ENCODE measurements around the gene KIF26B.

DNA sequence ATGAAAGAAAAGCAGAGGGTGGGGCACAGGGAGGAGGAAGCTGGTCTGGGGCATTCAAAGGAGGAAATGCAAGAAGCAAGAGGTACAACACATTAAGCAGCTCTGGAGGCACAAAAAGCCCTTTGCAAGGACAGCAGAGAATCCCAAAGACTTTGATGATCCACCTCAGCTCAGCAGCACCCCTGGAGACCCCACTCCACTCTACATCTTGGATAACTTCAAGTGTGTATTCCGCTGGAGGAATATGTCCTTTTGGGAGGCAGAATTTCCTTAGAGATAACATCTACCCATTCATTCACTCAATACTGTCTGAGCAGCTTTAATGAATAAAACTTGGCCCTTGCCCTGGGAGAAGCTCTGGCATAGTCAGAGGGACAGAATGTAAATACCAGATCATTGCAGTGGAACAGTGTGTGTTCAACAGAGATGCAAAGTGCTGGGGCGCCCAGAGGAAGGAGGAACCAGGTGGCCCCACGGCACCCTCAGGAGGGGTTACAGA, 599.7 kb downstream of the KIF26B start:
- TF ChIP-seq, protein P1, sequence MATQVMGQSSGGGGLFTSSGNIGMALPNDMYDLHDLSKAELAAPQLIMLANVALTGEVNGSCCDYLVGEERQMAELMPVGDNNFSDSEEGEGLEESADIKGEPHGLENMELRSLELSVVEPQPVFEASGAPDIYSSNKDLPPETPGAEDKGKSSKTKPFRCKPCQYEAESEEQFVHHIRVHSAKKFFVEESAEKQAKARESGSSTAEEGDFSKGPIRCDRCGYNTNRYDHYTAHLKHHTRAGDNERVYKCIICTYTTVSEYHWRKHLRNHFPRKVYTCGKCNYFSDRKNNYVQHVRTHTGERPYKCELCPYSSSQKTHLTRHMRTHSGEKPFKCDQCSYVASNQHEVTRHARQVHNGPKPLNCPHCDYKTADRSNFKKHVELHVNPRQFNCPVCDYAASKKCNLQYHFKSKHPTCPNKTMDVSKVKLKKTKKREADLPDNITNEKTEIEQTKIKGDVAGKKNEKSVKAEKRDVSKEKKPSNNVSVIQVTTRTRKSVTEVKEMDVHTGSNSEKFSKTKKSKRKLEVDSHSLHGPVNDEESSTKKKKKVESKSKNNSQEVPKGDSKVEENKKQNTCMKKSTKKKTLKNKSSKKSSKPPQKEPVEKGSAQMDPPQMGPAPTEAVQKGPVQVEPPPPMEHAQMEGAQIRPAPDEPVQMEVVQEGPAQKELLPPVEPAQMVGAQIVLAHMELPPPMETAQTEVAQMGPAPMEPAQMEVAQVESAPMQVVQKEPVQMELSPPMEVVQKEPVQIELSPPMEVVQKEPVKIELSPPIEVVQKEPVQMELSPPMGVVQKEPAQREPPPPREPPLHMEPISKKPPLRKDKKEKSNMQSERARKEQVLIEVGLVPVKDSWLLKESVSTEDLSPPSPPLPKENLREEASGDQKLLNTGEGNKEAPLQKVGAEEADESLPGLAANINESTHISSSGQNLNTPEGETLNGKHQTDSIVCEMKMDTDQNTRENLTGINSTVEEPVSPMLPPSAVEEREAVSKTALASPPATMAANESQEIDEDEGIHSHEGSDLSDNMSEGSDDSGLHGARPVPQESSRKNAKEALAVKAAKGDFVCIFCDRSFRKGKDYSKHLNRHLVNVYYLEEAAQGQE (IDR thresholded peaks at IDR 0.05; ENCODE audit: borderline replicate concordance), result no peak
- TF ChIP-seq CTCF (IDR thresholded peaks at IDR 0.05; ENCODE audit: poor library complexity, severe bottlenecking), result no peak
- no peak for TF ChIP-seq RAD21 (conservative IDR thresholded peaks at IDR 0.05)
- no peak for TF ChIP-seq EP300 (conservative IDR thresholded peaks at IDR 0.05; ENCODE audit: poor library complexity, severe bottlenecking)
- TF ChIP-seq SMC3 (conservative IDR thresholded peaks at IDR 0.05; ENCODE audit: poor library complexity), result no peak
- no peak for TF ChIP-seq MXI1 (conservative IDR thresholded peaks at IDR 0.05; ENCODE audit: poor library complexity, severe bottlenecking)
- TF ChIP-seq EZH2 (IDR thresholded peaks at IDR 0.05; ENCODE audit: borderline replicate concordance, insufficient read depth, low read length, poor library complexity, severe bottlenecking), result no peak

Measured in neural cell (in vitro differentiated cells).